IMR-90 (cell line): ENCODE data around the gene NDUFV2. TPM values are rescaled to one million over a fixed set of nuclear protein-coding genes. Genes with fewer than 3 reads are reported as not detected.

Experiments
- ATAC-seq: fragments of 200-7000 bp; cut with Tn5 transposase; 2 replicates; pipeline ENCODE4 v1.9.1; 2020; ENCODE audit warnings: low read depth, mild to moderate bottlenecking, moderate library complexity
- BruUV-seq: library from RNA; stranded (reverse); fragments of 400-500 nt; replicated peaks from 2 replicates; lab custom pipeline; 2021; lab: Mats Ljungman, UMichigan
- CTCF ChIA-PET: fragments of 300-600 bp; formaldehyde crosslinking; extraction: SDS; loops from one replicate; lab custom pipeline; 2021; ENCODE audit warnings: antibody characterized with exemption; lab: Yijun Ruan, JAX
- POLR2A ChIA-PET: fragments of 300-600 bp; sonication (Branson Sonifier 250); formaldehyde crosslinking; loops from one replicate; lab custom pipeline; 2022; ENCODE audit warnings: antibody characterized with exemption; ENCODE audit not compliant: unreplicated experiment; lab: Charles Lee
- DNase-seq: peaks from one replicate; pipeline ENCODE4 v3.0.0; 2013
- H2AFZ ChIP-seq: replicated peaks from 2 replicates; pipeline ENCODE3; 2013; ENCODE audit warnings: low read length, mild to moderate bottlenecking; ENCODE audit not compliant: poor library complexity
- H2AK5ac ChIP-seq: 2 replicates; pipeline ENCODE4 v1.6.1; 2013; ENCODE audit warnings: low read depth, low read length, inconsistent platforms
- H2AK9ac ChIP-seq: replicated peaks from 2 replicates; pipeline ENCODE3; 2013; ENCODE audit warnings: mild to moderate bottlenecking, low read depth, low read length, moderate library complexity; ENCODE audit not compliant: poor library complexity
- H2BK120ac ChIP-seq: 2 replicates; pipeline ENCODE4 v1.6.1; 2013; ENCODE audit warnings: low read depth, low read length, inconsistent platforms
- H2BK15ac ChIP-seq: 3 replicates; pipeline ENCODE4 v1.6.1; 2013; ENCODE audit warnings: low read depth, low read length, inconsistent platforms
- H2BK20ac ChIP-seq: 2 replicates; pipeline ENCODE4 v1.6.1; 2013; ENCODE audit warnings: low read depth, mild to moderate bottlenecking, inconsistent platforms, low read length, moderate library complexity
- H2BK5ac ChIP-seq: 2 replicates; pipeline ENCODE4 v1.6.1; 2013; ENCODE audit warnings: mild to moderate bottlenecking, low read depth, low read length, inconsistent platforms; ENCODE audit not compliant: poor library complexity, severe bottlenecking
- H3K14ac ChIP-seq: replicated peaks from 2 replicates; pipeline ENCODE4 v1.6.1; 2013; ENCODE audit warnings: low read depth, low read length, inconsistent platforms
- H3K18ac ChIP-seq: 2 replicates; pipeline ENCODE4 v1.6.1; 2013; ENCODE audit warnings: low read depth, low read length, control low read depth
- H3K23ac ChIP-seq: 2 replicates; pipeline ENCODE4 v1.6.1; 2013; ENCODE audit warnings: low read depth, low read length, inconsistent platforms
- H3K27ac ChIP-seq: 2 replicates; pipeline ENCODE4 v1.5.1; 2013; ENCODE audit warnings: mild to moderate bottlenecking, control low read depth, low read length; ENCODE audit not compliant: insufficient read depth
- H3K27me3 ChIP-seq: 2 replicates; pipeline ENCODE4 v1.6.1; 2013; ENCODE audit warnings: low read length; ENCODE audit not compliant: control insufficient read depth, insufficient read depth
- H3K36me3 ChIP-seq: 2 replicates; pipeline ENCODE4 v1.6.1; 2013; ENCODE audit warnings: low read length, mixed read lengths; ENCODE audit not compliant: control insufficient read depth, insufficient read depth
- H3K4ac ChIP-seq: 2 replicates; pipeline ENCODE4 v1.6.1; 2013; ENCODE audit warnings: low read depth, low read length, inconsistent platforms
- H3K4me1 ChIP-seq: 2 replicates; pipeline ENCODE4 v1.6.1; 2013; ENCODE audit warnings: low read length, mixed read lengths; ENCODE audit not compliant: control insufficient read depth, insufficient read depth
- H3K4me2 ChIP-seq: 2 replicates; pipeline ENCODE4 v1.6.1; 2013; ENCODE audit warnings: low read depth, mild to moderate bottlenecking, control low read depth, low read length, moderate library complexity
- H3K4me3 ChIP-seq: 2 replicates; pipeline ENCODE4 v1.5.1; 2013; ENCODE audit warnings: low read depth, mild to moderate bottlenecking, control low read depth, low read length, moderate library complexity; ENCODE audit not compliant: insufficient read depth
- H3K56ac ChIP-seq: 2 replicates; pipeline ENCODE4 v1.6.1; 2013; ENCODE audit warnings: low read length, inconsistent platforms; ENCODE audit not compliant: insufficient read depth; ENCODE audit errors: extremely low read depth
- H3K79me1 ChIP-seq, 2 experiments: 2 replicates each; pipeline ENCODE4 v1.6.1; 2013; ENCODE audit warnings: low read length in 2 of 2, inconsistent platforms in 1 of 2, low read depth in 1 of 2
- H3K9ac ChIP-seq: 2 replicates; pipeline ENCODE4 v1.6.1; 2013; ENCODE audit warnings: low read depth, low read length, control low read depth
- H3K9me1 ChIP-seq: 2 replicates; pipeline ENCODE4 v1.6.1; 2013; ENCODE audit warnings: low read length, inconsistent platforms; ENCODE audit not compliant: insufficient read depth
- H3K9me3 ChIP-seq: 2 replicates; pipeline ENCODE4 v1.6.1; 2013; ENCODE audit warnings: low read length; ENCODE audit not compliant: control insufficient read depth, insufficient read depth
- H4K20me1 ChIP-seq: 2 replicates; pipeline ENCODE4 v1.6.1; 2013; ENCODE audit warnings: low read length, inconsistent platforms; ENCODE audit not compliant: insufficient read depth
- H4K5ac ChIP-seq: 2 replicates; pipeline ENCODE4 v1.6.1; 2013; ENCODE audit warnings: mild to moderate bottlenecking, low read depth, low read length, control low read depth
- H4K8ac ChIP-seq, 2 experiments: 2 replicates each; pipeline ENCODE4 v1.6.1; 2013; ENCODE audit warnings: low read depth in 2 of 2, low read length in 2 of 2, control low read depth in 1 of 2, inconsistent platforms in 1 of 2
- H4K91ac ChIP-seq: 2 replicates; pipeline ENCODE4 v1.6.1; 2013; ENCODE audit warnings: low read depth, low read length, inconsistent platforms; ENCODE audit not compliant: insufficient read depth
- BHLHE40 ChIP-seq: fragments of 150-350 bp; IDR thresholded peaks from 2 replicates; pipeline ENCODE4 v1.6.1; 2016; ENCODE audit warnings: mild to moderate bottlenecking, low read depth, low read length
- ELK1 ChIP-seq: fragments of 150-350 bp; IDR thresholded peaks from 2 replicates; pipeline ENCODE4 v1.6.1; 2016; ENCODE audit warnings: low read depth, mild to moderate bottlenecking, low read length, moderate library complexity, borderline replicate concordance
- FOS ChIP-seq: fragments of 150-350 bp; IDR thresholded peaks from 2 replicates; pipeline ENCODE4 v1.6.1; 2016; ENCODE audit warnings: low read depth, low read length
- MAZ ChIP-seq: IDR thresholded peaks from 2 replicates; pipeline ENCODE4 v1.6.1; 2012; ENCODE audit warnings: low read depth, mild to moderate bottlenecking, low read length, improper control_type of control experiment, moderate library complexity, borderline replicate concordance
- POLR2A ChIP-seq: IDR thresholded peaks from 2 replicates; pipeline ENCODE4 v1.6.1; 2012; ENCODE audit warnings: mild to moderate bottlenecking, low read depth, low read length
- RAD21 ChIP-seq: IDR thresholded peaks from 2 replicates; pipeline ENCODE4 v1.6.1; 2012; ENCODE audit warnings: low read length, improper control_type of control experiment
- WGBS, 2 experiments: methylation state at CpG; one replicate each; pipeline versions ENCODE4 v1.1.5 to v1.1.7; 2013; ENCODE audit warnings: missing lambda C conversion rate in 2 of 2; ENCODE audit not compliant: insufficient read length in 1 of 2; ENCODE audit errors: extremely low coverage in 2 of 2; 5-methylcytosine and 5-hydroxymethylcytosine counted together
- dilution Hi-C: fragments of 300-500 bp; cut with HindIII; formaldehyde crosslinking; loops from one replicate; pipeline ENCODE4 v1.14.3; 2018; ENCODE audit warnings: low sequenced_read_pairs; ENCODE audit not compliant: unreplicated experiment
- in situ Hi-C: fragments of 300-500 bp; cut with MboI; formaldehyde crosslinking; loops from 3 replicates; pipeline ENCODE4 v1.14.3; 2019; ENCODE audit warnings: low sequenced_read_pairs, inconsistent platforms, mixed read lengths
- intact Hi-C: fragments of 100-400 bp; cut with micrococcal nuclease; formaldehyde crosslinking; loops from 2 replicates; pipeline ENCODE4 v1.10.0; 2022
- polyA plus RNA-seq, 3 experiments: library from polyadenylated mRNA; depleted of rRNA; stranded (reverse); fragments of >200 nt; gene quantifications; 2 replicates each; pipeline ENCODE4 v1.2.3, GENCODE V29; 2012; ENCODE audit warnings: low replicate concordance in 1 of 3
- total RNA-seq: library from RNA; depleted of rRNA; stranded (reverse); fragments of >200 nt; gene quantifications from 2 replicates; pipeline ENCODE4 v1.2.3, GENCODE V29; 2012

Gene NDUFV2
- total and polyA plus RNA-seq, 2 of the 4 experiments (the other 2 are of a cell fraction): 106 to 126 TPM

- ChIA-PET CTCF (no interaction called here), POLR2A (interaction anchor here (0.5 kb wide), 1 partner anchor 156 kb away, joined by 3 read pairs; the partner anchor contains the start of gene TWSG1)
- Histone ChIP-seq H3K56ac (no peak overlapping the region), H2AK9ac (no peak overlapping the region), H3K18ac (no peak overlapping the region), H2BK20ac (no peak overlapping the region), H3K14ac (no peak overlapping the region), H4K20me1 (peaks cover 38% of the 10 kb centered on the region), H3K27me3 (no peaks in the 10 kb centered on the region), H3K79me1 (peaks cover 20 to 73% of the 10 kb centered on the region in 2 experiments), H4K91ac (no peak overlapping the region), H2BK5ac (no peak overlapping the region), H3K4me3 (no peak overlapping the region), H3K9me3 (no peaks in the 10 kb centered on the region), H3K23ac (no peak overlapping the region), H4K5ac (no peak overlapping the region), H2BK120ac (no peak overlapping the region), H3K4me2 (no peak overlapping the region), H3K27ac (no peak overlapping the region), H3K4ac (no peak overlapping the region), H2AK5ac (no peak overlapping the region), H2AFZ (no peak overlapping the region), H2BK15ac (no peak overlapping the region), H3K9ac (no peak overlapping the region), H3K9me1 (peaks cover 12% of the 10 kb centered on the region), H4K8ac (no peak overlapping the region), H3K4me1 (no peaks in the 10 kb centered on the region), H3K36me3 (peaks cover 4% of the 10 kb centered on the region)
- ATAC-seq (no peak), DNase-seq (no peak)
- intact Hi-C loops (no loop called here), dilution Hi-C loops (no loop called here), in situ Hi-C loops (no loop called here)
- no CpG with 5 or more reads among the region's 1 CpG for WGBS, 2 experiments
- no TSS peak for BruUV-seq
- TF ChIP-seq FOS (no peak), MAZ (no peak), ELK1 (no peak), POLR2A (no peak), BHLHE40 (no peak), RAD21 (no peak)
Measured at GRCh38 chr18:9178557-9178956, 76.1 kb downstream of the NDUFV2 start.
